NOMO-1 (cell line): ENCODE data around the gene TTC27.
"Not testable (repeated sequence)": the region's sequence is repeated elsewhere in the genome, so short reads cannot be mapped to it uniquely, and the experiment has no call there.

Experiments
- DNase-seq, 2 experiments: peaks; one replicate each; lab custom pipeline; 2025; ENCODE audit not compliant: unreplicated experiment in 2 of 2; lab: John Stamatoyannopoulos, UW

The TTC27 gene

DNA sequence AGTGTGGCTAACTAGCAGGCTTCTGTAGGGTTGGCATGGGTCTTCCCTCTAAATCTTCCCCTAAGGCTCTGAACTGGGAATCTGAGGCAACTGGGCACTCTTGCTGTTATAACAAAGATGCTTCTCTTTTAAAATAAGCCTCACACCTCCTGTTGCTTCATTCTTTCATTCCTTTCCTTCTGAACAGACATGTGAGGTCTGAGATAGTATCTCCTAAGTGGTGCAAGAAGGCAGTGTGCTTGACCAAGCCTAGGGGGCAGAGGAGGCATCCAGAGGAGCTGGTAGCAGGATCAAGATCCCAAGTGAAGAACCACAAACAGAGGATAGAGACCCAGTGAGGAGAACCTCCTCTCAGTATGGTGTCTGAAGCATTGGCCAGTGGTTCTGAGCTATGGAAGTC lies 90.9 kb downstream of the TTC27 start:
- DNase-seq: no peak

GRCh38 chr2:32719430-32719829 lies 91.6 kb downstream of the TTC27 start:
- no peak for DNase-seq

- no peak for DNase-seq
Measured at GRCh38 chr2:32719933-32720716, 92.3 kb downstream of the TTC27 start.

DNA sequence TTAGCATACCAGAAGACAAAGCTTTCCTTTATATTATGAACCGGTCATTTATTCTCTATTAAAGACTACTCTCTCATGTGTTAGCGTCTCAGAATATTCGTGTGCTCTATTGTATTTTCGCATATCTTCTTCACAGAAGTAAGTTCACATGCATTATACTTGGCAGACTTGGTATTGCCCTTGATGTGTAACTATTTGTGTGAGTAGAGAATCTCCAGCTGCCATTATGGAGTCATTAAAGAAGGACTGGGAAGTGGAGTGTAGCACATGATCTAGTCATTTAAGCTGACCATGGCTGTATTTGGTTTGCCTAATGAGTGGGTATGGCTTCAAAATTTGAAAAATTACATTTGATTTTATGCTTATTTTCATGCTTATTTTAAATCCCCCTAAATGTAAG lies 92.9 kb downstream of the TTC27 start:
- DNase-seq: no peak

GRCh38 chr2:32721376-32721775 lies 93.5 kb downstream of the TTC27 start:
- DNase-seq: no peak

DNA sequence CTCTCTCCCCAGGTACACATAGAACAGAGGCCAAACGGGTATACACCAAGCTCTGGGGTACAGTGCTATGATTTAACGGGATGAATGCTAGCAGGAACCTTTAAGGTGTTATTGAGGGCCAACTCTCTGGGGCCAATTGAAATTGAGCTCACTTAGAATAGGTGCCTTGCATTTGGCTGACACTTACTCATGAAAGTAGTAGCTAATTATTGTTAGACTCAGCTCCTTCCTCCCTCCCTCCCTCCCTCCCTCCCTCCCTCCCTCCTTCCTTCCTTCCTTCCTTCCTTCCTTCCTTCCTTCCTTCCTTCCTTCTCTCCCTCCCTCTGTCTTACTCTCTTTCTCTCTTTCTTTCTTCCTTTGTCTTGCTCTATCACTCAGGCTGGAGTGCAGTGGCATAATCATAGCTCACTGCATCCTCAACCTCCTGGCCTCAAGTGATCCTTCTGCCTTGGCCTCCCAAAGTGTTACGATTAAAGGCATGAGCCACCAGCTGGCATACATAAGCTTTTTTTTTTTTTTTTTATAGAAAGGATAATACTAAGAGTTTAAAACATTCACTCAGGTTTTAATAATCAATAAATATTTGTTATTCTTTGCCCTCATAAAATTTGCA lies 95.7 kb downstream of the TTC27 start:
- no peak for DNase-seq

DNA sequence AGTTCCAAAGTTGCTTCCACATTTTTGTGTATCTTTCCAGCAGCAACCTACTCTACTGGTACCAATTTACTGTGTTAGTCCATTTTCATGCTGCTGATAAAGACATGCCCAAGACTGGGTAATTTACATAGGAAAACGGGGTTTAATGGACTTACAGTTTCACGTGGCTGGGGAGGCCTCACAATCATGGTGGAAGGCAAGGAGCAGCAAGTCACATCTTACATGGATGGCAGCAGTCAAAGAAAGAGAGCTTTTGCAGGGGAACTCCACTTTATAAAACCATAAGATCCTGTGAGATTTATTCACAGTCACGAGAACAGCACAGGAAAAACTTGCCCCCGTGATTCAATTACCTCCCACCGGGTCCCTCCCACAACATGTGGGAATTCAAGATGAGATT lies 98.8 kb downstream of the TTC27 start:
- not testable (repeated sequence) for DNase-seq

- no peak for DNase-seq
Measured at GRCh38 chr2:32727157-32727556, 99.3 kb downstream of the TTC27 start.

DNA sequence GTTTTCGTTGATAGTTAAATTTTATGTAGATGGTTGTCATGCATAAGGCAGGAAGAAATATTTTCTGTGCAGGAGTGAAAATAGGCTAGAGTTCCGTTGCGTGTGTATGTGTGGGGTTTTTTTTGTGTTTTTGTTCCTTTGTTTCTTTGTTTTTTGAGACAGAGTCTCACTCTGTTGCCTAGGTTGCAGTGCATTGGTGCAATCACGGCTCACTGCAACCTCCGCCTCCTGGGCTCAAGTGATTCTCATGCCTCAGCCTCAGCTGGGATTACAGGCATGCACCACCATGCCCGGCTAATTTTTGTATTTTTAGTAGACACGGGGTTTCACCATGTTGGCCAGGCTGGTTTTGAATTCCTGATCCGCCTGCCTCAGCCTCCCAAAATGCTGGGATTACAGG lies 103.1 kb downstream of the TTC27 start:
- DNase-seq: not testable (repeated sequence)

DNA sequence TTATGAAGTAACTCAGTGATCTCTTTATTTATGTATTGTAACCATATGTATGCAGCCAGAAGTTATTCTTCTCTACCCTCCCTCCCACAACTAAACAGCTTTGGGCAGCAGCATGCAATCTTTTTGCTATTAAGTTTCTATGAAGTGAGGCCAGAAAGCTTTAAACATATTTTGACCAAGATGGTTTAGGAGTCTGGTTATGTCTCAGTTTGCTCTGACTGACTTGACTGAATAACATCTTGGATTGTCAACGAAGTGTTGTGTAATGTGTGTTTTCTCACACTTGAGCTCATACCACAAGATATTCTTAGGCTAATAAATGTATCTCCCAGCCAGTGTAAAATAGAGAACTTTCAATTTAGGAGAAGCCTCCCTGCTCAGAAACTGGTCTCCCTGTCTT lies 104.3 kb downstream of the TTC27 start:
- DNase-seq: no peak

DNA sequence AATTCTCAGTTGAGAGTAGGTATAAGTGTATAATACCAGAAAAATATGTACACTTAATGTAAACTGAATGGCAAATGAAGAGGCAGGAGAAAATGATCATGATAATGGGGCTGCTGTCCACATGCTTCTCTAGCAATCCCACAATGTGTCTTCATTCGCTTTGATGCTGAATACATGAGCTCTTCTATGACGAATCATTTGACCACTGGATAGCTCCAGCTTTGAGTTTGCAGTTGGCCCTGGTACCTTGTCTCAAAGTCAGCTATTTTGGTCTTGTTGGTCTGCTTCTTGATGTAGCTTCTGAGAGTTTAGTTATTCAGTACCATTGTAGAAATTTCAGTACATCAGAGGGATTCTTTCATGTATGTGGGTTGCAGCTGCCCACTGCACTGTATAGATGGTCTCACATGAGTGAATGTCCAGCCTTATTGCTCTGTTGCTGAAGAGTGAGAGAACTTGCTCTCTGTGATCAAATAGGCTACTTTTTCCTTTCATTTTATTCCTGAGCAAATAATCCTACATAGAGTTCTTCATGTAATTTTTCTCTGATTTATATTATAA lies 105.1 kb downstream of the TTC27 start:
- no peak for DNase-seq

DNA sequence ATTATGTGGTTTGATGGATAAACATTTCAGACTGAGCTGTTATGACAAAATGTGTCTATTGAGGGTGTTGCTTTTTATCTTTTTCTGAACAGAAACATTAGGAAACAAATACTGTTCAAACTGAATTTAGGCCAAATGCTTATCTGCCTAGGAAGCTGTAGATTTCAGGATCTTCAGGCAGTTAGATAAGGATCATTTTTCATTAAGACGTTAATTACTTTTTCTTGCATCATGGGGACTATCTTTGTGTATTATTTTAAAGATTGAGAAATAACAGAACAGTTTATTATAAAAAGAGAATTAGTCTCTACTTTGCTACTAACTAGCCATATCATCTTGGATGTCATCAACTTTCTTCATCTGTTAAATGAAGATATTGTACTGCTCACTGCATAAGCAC lies 107.5 kb downstream of the TTC27 start:
- DNase-seq: no peak

- DNase-seq: no peak
Measured at GRCh38 chr2:32738939-32739338, 111.1 kb downstream of the TTC27 start.

DNA sequence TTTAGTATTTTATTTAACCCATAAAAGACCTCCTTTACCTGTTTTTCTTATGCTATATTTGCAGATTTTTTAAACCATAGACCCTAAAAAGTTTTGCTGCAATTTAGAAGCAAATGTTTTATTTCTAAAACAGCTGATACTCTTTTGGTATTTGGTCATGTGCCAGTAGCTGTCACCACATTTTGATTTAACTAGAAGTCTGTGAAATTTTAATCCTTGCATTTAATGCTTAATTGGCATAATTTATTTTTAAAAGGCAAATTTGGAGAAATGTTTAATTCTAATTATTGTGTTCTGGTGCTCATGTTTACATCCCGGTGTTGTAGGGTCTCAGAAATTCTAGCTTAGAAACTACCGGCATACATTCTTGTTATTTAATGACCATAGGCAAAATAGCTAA lies 111.8 kb downstream of the TTC27 start:
- no peak for DNase-seq

DNA sequence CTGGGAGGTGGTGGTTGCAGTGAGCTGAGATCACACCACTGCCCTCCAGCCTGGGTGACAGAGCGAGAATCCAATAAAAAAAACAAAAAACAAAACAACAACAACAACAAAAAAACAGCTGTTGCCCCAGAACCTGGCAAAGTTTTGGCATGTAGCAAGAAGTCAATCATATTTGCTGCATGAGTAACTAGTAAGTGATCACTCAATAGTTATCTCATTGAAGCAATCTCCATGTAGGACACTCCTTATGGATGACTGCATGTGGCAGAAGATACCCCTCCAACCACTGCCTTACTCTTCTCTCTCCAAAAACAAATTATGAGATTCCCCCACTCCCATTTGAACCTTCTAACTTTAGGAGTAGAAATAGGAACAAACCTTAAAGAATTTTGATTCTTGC lies 113.7 kb downstream of the TTC27 start:
- DNase-seq: no peak

- no peak for DNase-seq
Measured at GRCh38 chr2:32742376-32742775, 114.5 kb downstream of the TTC27 start.

DNA sequence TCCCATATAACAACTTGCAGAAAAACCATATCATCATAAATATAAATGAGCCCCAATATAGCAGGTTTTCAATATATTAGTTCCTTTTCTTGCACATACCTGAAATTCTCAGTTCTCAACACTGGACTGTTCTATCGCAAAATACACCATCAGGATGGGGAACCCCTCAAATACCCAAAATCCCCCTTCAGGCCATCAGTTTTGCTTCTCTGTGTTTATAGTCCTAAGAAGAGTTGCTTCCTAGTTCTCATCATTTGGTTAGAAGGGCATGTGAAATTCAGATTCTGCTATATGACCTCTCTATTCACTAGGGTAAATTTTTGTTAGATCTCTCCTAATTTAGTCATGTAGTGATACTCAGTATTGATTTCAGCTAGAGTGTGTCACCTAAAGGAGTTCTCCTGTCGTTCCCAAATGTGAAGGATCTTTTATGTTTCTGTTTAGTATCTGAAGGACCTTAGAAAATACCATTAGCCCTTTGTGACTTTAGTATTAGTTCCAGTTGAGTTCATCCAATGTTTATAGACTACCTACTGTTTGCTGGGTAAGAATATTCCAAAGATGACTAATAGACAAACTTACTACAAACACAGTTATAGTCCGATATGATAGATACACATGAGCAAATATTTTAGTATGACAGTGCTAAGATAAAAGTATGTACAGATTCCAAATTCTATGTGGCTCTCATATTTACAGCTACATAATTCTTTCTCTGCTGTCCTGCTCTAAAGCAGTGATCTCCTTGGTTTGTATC lies 115.8 kb downstream of the TTC27 start:
- DNase-seq: no peak

DNA sequence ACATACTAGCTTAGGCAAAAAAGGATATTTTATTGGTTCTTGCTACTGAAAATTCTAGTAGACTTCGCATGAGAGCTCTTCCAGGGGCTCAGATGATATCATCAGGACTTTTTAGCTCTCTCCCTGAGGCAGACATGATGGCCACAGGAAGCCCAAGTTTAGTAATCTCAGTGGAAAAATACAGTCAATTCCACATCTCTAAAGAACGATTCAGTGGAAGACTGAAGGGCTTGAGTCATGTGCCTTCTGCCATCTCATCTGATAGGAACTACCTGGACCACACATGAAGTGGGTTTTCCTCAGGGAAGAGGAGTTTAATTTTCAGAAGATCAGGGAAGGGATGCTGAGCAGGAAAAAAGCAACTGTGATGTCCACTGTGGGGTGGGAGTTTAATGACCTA lies 117.3 kb downstream of the TTC27 start:
- DNase-seq: no peak

DNA sequence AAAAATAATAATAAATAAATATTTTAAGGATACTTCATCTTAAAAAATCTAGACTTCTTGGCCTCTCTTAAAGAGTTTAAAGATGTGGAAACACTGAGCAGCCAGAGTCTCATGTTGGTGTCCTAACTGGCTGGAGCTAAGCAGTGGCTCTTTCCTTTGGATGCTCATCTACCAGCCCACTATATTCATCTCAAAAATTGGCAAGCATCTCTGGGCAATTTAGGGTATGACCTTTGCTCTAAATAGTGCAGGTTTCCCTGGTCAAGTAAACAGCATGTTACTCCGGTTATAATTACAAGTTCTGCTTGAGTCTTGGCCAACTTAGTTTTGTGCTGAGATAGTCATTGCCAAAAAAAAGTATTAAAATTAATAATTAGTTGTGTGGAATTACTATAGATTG lies 117.8 kb downstream of the TTC27 start:
- no peak for DNase-seq

DNA sequence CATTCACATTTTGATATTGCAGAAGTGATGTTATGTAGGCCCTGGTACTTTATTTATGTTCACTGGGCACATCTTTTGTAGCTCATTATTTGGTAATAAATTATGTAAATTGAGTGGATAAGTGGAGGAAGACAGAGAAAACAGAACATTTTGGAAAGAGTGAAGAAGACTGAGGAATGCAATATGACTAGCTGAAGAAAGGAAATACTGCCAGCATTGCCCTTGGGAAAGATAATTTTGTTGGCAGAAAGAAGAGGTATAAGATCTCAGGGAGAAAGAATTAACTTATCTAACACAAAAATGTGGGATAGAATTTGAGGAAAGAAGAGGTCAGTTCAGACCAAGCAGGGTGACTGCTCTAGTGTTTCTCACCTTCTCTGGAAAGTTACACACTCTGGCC lies 118.8 kb downstream of the TTC27 start:
- no peak for DNase-seq

DNA sequence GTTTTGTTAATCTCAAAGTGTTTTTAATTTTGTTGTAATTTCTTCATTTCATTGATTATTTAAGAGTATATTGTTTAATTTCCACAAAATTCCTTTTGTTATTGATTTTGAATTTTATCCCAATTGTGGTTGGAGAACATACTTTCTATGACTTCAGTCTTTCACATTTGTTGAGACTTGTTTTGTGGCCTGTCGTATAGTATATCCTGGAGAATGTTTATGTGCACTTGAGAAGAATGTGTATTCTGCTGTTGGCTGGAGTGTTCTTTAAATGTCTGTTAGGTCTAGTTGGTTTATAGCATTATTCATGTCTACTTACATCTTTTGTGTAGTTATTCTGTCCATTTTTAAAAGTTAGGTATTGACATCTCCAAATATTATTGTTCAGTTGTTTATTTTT lies 120.3 kb downstream of the TTC27 start:
- no peak for DNase-seq

GRCh38 chr2:32750880-32751279 lies 123.0 kb downstream of the TTC27 start:
- no peak for DNase-seq
